OCI-LY1 (cell line): ENCODE data around the gene SSX1.
"Not testable (repeated sequence)": the region's sequence is repeated elsewhere in the genome, so short reads cannot be mapped to it uniquely, and the experiment has no call there.

Experiments used
- EZH2 ChIP-seq: fragments of 200-600 bp; sonication (generic), shearing (Covaris generic); IDR thresholded peaks from 2 replicates; pipeline ENCODE4 v1.8.0; 2017; ENCODE audit warnings: borderline replicate concordance, mixed run types, mild to moderate bottlenecking, antibody characterized with exemption, low read length, moderate library complexity, mixed read lengths
- TF ChIP-seq, protein P1 (sequence below): fragments of 200-600 bp; sonication (generic), shearing (Covaris generic); IDR thresholded peaks from 2 replicates; pipeline ENCODE4 v1.5.1; 2017; ENCODE audit warnings: mild to moderate bottlenecking, antibody characterized with exemption, low read length, moderate library complexity, mixed read lengths

DNA sequence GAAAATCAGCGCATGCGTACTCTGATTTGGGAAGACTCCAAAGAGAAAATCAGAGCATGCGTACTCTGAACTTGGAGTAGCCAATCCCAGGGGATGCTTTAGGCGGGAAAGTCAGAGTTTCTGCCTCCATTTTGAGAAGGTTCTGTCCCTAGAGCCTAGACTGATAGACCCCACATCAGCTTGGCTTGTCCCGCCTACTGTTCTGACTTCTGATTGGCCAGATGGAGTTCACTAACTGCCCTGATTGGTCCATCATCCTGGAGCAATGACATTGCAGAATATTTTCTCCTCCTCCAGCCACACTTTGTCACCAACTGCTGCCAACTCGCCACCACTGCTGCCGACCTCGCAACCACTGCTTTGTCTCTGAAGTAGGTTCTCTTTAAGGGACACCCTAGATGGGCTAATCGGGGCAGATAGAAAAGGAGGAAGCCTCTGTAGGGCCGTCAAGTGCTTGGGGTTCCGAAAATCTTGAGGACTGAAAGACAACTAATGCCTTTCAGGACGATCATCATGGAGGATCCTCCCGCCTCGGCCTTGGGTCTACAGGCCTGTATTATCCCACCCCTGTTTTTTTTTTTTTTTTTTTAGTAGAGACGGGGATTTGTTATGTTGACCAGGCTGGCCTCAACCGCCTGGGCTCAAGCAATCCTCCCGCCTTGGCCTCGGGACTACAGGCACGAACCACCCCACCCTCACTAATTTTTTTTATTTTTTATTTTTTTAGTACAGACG, at the start of gene SSX1:
- TF ChIP-seq, protein P1, sequence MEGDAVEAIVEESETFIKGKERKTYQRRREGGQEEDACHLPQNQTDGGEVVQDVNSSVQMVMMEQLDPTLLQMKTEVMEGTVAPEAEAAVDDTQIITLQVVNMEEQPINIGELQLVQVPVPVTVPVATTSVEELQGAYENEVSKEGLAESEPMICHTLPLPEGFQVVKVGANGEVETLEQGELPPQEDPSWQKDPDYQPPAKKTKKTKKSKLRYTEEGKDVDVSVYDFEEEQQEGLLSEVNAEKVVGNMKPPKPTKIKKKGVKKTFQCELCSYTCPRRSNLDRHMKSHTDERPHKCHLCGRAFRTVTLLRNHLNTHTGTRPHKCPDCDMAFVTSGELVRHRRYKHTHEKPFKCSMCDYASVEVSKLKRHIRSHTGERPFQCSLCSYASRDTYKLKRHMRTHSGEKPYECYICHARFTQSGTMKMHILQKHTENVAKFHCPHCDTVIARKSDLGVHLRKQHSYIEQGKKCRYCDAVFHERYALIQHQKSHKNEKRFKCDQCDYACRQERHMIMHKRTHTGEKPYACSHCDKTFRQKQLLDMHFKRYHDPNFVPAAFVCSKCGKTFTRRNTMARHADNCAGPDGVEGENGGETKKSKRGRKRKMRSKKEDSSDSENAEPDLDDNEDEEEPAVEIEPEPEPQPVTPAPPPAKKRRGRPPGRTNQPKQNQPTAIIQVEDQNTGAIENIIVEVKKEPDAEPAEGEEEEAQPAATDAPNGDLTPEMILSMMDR: not testable (repeated sequence)
- not testable (repeated sequence) for TF ChIP-seq EZH2
